ENCODE measurements around the gene COL18A1. TPM values are rescaled to one million over a fixed set of nuclear protein-coding genes. Genes with fewer than 3 reads are reported as not detected.
A peak's percentile ranks its signal among the peaks of the same experiment; 100 is the strongest.

Gene COL18A1
- total RNA-seq, 3 donors from 2014 or later (not counting 1 experiment from before 2014, with no cell fraction given) = 12.3 to 22.3 (median 12.7) TPM

GRCh38 chr21:45533361-45533845 lies 128.4 kb downstream of the COL18A1 start:
- TF ChIP-seq CTCF (IDR thresholded peaks at IDR 0.05) = no peak
- no peaks in the 10 kb centered on the region for H3K9me3 Mint-ChIP-seq
- DNase-seq (no peak), ATAC-seq (no peak)
- H3K36me3 Mint-ChIP-seq = no peaks in the 10 kb centered on the region
- no peak overlapping the region for H3K27ac Mint-ChIP-seq
- Histone ChIP-seq H3K36me3 (ENCODE audit: control insufficient read depth, insufficient read depth, low read length) (peaks cover 4% of the 10 kb centered on the region), H3K27ac (ENCODE audit: low read length) (no peak overlapping the region), H3K27me3 (ENCODE audit: control insufficient read depth, insufficient read depth, low read length) (no peaks in the 10 kb centered on the region), H3K9me3 (ENCODE audit: control insufficient read depth, insufficient read depth, low read length) (no peaks in the 10 kb centered on the region), H3K4me1 (ENCODE audit: control insufficient read depth, insufficient read depth, low read length) (peaks cover 27% of the 10 kb centered on the region), H3K4me3 (ENCODE audit: low read length) (no peak overlapping the region)
- H3K4me1 Mint-ChIP-seq = peaks cover 0 to 6% of the 10 kb centered on the region in 2 donors
- no peak overlapping the region for H3K4me3 Mint-ChIP-seq
- 86% methylated on average over 12 of the region's 12 CpGs for WGBS (ENCODE audit: insufficient coverage)
- H3K27me3 Mint-ChIP-seq (ENCODE audit: low read depth in 2 of 2) = no peaks in the 10 kb centered on the region
- intact Hi-C loops (cut with micrococcal nuclease) = no loop called here

DNA sequence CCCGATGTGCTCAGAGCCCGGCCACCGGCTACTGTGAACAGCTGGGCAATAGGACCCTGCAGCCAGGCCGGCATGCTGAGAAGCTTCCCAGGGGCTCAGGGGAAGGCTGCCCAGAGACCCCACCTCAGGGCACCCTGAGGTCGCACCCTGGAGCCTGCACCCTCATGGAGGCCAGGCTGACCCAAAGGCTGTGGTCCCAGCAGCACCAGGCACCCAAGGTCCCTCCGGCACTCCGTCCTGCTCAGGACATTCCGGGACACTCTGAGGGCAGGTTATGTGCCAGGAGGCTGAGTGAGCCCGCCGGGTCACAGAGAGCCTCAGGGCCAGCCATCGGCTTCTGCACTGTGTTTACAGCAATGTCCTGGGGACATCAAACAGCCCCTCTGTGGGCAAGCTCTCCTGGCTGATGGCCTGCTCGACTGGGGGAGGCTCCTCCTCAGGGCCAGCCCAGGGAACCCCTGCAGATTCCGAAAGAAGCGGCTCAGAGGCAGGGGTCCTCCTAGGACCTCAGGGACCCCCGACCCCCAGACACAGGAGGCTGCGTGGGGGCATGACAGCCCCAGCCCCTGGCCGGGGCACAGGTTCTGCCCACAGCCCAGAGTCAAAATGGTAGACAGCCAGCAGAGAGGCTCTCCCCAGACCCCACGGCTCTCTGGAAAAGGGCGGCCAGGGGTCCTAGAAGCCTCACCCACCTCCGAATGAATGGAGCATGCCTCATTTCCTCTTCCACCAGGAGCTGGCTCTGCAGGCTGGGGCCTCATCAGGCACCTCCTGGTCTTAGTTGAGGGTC lies 129.1 kb downstream of the COL18A1 start:
- H3K27ac Mint-ChIP-seq = no peak overlapping the region
- intact Hi-C loops (cut with micrococcal nuclease) = no loop called here
- DNase-seq = no peak

GRCh38 chr21:45534636-45535331 lies 129.8 kb downstream of the COL18A1 start:
- no peaks in the 10 kb centered on the region for H3K27me3 Mint-ChIP-seq (ENCODE audit: low read depth in 2 of 2)
- Histone ChIP-seq H3K9me3 (ENCODE audit: control insufficient read depth, insufficient read depth, low read length) (no peaks in the 10 kb centered on the region), H3K4me3 (ENCODE audit: low read length) (no peak overlapping the region), H3K4me1 (ENCODE audit: control insufficient read depth, insufficient read depth, low read length) (peaks cover 27% of the 10 kb centered on the region), H3K27ac (ENCODE audit: low read length) (no peak overlapping the region), H3K27me3 (ENCODE audit: control insufficient read depth, insufficient read depth, low read length) (no peaks in the 10 kb centered on the region), H3K36me3 (ENCODE audit: control insufficient read depth, insufficient read depth, low read length) (peaks cover 2% of the 10 kb centered on the region)
- no peak for DNase-seq
- 82% methylated on average over 28 of the region's 28 CpGs for WGBS (ENCODE audit: insufficient coverage)
- H3K27ac Mint-ChIP-seq = peak overlapping the region in 1 of 2 donors; percentile 13
- no peak for ATAC-seq
- H3K36me3 Mint-ChIP-seq = no peaks in the 10 kb centered on the region
- TF ChIP-seq CTCF (IDR thresholded peaks at IDR 0.05) = no peak
- intact Hi-C loops (cut with micrococcal nuclease) = no loop called here
- H3K9me3 Mint-ChIP-seq = no peaks in the 10 kb centered on the region
- peaks cover 0 to 6% of the 10 kb centered on the region in 2 donors for H3K4me1 Mint-ChIP-seq
- H3K4me3 Mint-ChIP-seq = no peak overlapping the region

More for the DNA sequence above, 129.1 kb downstream of the COL18A1 start:
- H3K4me3 Mint-ChIP-seq = no peak overlapping the region
- 95% methylated on average over 20 of the region's 20 CpGs for WGBS (ENCODE audit: insufficient coverage)
- Histone ChIP-seq H3K9me3 (ENCODE audit: control insufficient read depth, insufficient read depth, low read length) (no peaks in the 10 kb centered on the region), H3K27me3 (ENCODE audit: control insufficient read depth, insufficient read depth, low read length) (no peaks in the 10 kb centered on the region), H3K4me1 (ENCODE audit: control insufficient read depth, insufficient read depth, low read length) (peaks cover 27% of the 10 kb centered on the region), H3K36me3 (ENCODE audit: control insufficient read depth, insufficient read depth, low read length) (peaks cover 4% of the 10 kb centered on the region), H3K4me3 (ENCODE audit: low read length) (no peak overlapping the region), H3K27ac (ENCODE audit: low read length) (no peak overlapping the region)
- H3K9me3 Mint-ChIP-seq = no peaks in the 10 kb centered on the region
- no peaks in the 10 kb centered on the region for H3K36me3 Mint-ChIP-seq
- ATAC-seq = no peak
- H3K4me1 Mint-ChIP-seq = peaks cover 0 to 6% of the 10 kb centered on the region in 2 donors
- TF ChIP-seq CTCF (IDR thresholded peaks at IDR 0.05) = no peak
- H3K27me3 Mint-ChIP-seq (ENCODE audit: low read depth in 2 of 2) = no peaks in the 10 kb centered on the region
